Measurements from ENCODE around the gene MOCS3. TPM values are rescaled to one million over a fixed set of nuclear protein-coding genes. Genes with fewer than 3 reads are reported as not detected.

Gene MOCS3, protein sequence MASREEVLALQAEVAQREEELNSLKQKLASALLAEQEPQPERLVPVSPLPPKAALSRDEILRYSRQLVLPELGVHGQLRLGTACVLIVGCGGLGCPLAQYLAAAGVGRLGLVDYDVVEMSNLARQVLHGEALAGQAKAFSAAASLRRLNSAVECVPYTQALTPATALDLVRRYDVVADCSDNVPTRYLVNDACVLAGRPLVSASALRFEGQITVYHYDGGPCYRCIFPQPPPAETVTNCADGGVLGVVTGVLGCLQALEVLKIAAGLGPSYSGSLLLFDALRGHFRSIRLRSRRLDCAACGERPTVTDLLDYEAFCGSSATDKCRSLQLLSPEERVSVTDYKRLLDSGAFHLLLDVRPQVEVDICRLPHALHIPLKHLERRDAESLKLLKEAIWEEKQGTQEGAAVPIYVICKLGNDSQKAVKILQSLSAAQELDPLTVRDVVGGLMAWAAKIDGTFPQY
- 1 to 10 TPM; 3.7 to 4.0 TPM for total RNA-seq
- long read RNA-seq, full-length matches to known transcripts, result 29 of 29 reads
- long read RNA-seq, partial matches to known transcripts, result 0 of 29 reads
- long read RNA-seq, other reads (novel, unspliced or antisense), result 0 of 29 reads

DNA sequence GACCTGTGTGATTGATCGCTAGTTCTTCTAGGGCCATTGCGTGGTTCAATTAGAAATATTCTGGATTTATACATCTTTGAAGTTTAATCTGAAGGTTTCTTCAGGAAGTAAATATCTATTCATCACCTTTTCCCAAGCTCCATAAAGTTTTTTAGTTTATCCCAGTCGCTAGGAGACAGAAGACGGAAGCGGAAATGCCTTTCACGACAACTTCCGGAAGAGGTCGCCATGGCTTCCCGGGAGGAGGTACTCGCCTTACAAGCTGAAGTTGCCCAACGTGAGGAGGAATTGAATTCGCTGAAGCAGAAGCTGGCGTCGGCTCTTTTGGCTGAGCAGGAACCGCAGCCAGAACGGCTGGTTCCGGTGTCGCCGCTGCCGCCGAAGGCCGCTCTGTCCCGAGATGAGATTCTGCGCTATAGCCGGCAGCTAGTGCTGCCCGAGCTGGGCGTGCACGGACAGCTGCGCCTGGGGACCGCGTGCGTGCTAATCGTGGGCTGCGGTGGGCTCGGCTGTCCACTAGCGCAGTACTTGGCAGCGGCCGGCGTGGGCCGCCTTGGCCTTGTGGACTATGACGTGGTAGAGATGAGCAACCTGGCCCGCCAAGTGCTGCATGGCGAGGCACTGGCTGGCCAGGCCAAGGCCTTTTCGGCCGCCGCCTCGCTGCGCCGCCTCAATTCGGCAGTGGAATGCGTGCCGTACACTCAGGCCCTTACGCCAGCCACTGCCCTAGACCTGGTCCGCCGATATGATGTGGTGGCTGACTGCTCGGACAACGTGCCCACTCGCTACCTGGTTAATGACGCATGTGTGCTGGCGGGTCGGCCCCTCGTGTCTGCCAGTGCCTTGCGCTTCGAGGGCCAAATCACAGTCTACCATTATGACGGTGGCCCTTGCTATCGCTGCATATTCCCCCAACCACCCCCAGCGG is at the start of gene MOCS3:
Gene MOCS3, plus strand, starts transcription at position 204 of the 928 bp plus-strand sequence. Its CDS starts 25 bp downstream, at position 229.
- ATAC-seq (peak; percentile 85), DNase-seq (peak; percentile 81 to 84)
- intact Hi-C loops (cut with DNase I, micrococcal nuclease), result no loop called here

DNA sequence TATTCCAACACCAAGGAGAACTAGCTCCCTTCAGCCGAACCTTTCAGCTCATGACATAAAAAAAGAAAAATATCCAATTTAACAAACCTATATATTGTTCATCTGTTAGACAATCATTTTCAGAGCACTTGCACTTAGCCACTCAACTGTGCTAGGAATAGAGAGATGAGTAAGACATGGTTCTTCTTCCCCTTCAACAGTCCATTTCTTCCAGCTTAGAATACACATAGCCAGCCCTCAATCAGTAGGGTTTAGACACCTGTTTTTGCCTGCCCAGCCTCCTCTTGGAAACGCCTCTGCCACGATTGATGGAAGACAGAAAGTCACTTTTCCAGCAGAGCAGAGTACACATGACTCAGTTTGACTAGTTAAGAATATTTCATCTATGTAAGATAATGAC is 49.2 kb upstream of the MOCS3 start:
- ATAC-seq (no peak), DNase-seq (no peak)
- intact Hi-C loops (cut with DNase I, micrococcal nuclease), result no loop called here

DNA sequence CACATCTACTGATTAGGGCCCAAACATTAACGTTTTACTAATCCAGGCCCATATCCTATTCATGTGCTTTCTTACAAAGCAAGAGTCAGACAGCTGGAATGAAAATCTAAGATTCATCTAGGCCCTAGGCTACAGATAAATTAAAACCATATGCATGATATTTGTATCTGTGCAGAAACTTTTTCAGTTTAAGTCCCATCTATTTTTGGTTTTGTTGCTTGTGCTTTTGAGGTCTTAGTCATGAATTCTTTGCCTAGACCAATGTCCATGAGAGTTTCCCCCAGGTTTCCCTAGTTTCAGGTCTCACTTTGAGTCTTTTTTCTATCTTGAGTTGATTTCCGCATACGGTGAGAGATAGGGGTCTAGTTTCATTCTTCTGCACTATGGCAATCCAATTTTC is 47.6 kb upstream of the MOCS3 start:
- ATAC-seq (no peak), DNase-seq (no peak)
- intact Hi-C loops (cut with DNase I, micrococcal nuclease), result no loop called here

DNA sequence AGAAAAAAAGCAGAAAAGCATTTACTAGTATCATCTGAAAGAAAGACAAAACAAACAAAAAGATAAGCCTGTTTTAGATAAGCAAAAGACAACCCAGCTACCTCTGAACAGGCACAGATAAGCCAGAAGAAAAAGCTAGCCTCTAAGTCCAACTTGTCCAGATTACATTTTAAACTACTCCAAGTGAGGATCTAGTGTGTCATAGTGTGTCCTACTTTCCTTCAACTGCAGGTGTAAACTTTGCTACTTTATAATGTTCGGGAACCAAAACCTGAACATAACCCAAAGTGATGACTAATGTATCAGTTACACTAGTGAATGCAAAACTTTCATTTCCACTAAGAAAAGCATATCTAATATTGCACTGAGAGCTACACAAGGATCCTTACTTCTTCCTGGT is 46.9 kb upstream of the MOCS3 start:
- DNase-seq, result no peak
- intact Hi-C loops (cut with DNase I, micrococcal nuclease), result no loop called here
- no peak for ATAC-seq

DNA sequence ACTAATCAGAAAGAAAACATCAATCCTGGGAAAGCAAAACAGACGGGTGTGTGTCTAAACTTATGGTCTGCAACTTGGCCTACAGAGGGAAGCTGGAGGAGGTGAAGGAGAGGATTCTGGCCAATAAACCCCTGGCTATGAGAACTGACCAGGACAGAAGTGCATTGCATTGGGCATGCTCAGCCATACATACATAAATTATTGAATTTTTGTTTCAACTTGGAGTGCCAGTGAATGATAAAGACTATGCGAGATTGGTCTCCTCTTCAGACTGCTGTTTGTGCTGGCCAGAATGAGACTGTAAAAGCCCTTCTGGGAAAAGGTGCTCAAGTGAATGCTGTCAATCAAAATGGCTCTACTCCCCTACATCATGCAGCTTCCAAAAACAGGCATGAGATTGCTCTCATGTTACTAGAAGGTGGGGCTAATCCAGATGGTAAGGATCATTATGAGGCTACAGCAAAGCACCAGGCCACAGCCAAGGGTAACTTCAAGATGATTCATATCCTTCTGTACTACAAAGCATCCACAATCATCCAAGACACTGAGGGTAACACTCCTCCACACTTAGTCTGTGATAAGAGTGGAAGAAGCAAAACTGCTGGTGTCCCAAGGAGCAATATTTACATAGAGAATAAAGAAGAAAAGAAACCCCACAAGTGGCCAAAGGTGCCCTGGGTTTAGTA is 44.8 kb upstream of the MOCS3 start:
- intact Hi-C loops (cut with DNase I, micrococcal nuclease), result no loop called here
- ATAC-seq, result no peak

DNA sequence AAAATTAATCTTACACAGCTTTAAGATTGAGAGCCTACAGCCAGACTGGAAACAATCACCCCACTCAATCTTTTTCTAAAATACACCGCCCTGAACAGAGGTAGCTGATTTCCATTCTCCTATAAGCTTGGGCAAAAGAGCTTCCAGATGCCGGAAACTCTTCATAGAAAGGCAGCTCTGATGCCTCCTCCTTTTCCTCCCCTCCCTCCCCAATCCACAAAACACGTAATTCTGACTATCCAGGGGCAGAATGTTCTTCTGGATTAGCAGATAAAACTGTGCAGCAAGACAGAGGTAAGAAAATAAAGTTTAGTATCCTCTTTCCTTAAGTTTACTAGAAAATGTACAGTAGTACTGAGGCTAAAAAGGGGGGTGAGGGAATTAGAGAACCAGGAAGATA is 43.2 kb upstream of the MOCS3 start:
- ATAC-seq (peak; percentile 16), DNase-seq (no peak)
- intact Hi-C loops (cut with DNase I, micrococcal nuclease), result no loop called here

More for the DNA sequence above, 44.8 kb upstream of the MOCS3 start:
- no peak for DNase-seq

DNA sequence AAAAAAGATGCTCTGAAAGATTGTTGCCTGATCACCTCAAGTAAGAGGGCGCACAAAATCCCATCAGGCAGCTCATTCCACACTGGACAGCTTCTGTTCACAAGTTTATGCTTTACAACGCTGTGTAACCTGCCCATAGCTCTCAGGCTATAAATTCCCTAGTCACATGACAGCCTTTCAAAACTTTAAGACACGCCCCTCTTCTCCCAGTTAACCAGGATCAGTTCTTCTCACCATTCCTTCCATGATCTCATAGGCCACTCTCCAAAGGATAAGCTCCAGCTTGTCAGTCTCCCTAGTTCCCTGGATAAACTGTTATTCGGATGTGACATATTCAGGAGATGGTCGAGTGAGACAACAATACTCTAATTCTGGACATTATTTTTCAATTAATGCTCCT is 42.4 kb upstream of the MOCS3 start:
- intact Hi-C loops (cut with DNase I, micrococcal nuclease), result no loop called here
- ATAC-seq, result peak; percentile 98

DNA sequence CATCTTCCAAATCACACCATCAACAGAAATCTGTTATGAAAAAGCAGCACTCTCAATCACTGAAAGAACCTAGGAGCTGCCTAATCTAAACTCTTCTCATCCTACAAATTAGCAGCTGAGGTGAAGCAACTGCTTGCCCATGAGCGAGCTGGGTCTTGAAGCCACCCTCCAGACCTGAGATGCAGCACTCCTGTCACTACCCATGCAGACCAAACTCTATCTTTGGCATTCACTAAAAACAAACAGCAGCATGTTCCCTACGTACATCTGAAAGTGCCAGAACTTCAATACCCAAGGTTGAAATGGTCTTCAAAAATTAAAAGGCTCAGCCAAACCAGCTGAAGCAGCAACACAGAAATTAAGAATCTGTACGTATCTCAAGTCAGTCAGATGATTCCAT is 41.7 kb upstream of the MOCS3 start:
- ATAC-seq (no peak), DNase-seq (no peak)
- intact Hi-C loops (cut with DNase I, micrococcal nuclease), result no loop called here

More for the DNA sequence above, 42.4 kb upstream of the MOCS3 start:
- DNase-seq, result no peak

DNA sequence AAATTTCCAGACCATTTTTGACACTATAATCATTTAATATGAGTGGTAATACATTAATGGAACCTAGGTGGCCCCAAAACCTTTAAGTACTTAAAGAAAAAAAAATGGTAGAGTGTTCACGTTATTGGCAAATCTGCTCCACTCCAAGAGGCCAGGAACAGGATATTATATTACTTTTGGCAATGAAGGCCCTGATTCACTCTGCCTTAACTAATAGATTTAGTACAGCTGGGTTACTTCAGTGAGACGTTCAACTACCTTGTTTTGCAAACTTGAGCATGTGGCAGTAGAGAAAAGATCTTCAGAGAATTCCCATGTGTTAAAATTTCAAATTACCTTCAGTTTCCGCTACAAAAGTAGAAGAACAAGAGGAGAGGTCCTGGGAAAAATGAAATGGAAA is 40.2 kb upstream of the MOCS3 start:
- intact Hi-C loops (cut with DNase I, micrococcal nuclease), result no loop called here
- DNase-seq (no peak), ATAC-seq (no peak)

DNA sequence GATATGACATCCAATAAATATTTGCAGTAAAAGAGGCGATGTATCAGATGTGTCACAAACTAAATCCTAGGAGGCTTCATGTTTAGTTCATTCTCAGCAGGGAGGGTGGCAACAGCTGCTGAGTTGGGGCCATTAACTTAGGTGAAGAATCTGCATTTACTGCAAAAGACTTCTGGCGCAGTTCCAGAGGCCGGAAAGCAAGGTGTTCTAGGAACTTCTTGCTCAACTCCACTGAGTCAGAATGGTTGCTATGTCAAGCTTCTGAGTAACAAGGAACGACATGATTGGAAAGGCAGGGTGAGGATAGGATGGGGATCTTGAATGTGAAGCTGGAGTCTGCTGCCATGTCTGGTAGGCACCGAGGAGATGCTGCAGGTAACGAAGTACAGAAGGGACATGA is 39.1 kb upstream of the MOCS3 start:
- DNase-seq (no peak), ATAC-seq (no peak)
- intact Hi-C loops (cut with DNase I, micrococcal nuclease), result no loop called here

DNA sequence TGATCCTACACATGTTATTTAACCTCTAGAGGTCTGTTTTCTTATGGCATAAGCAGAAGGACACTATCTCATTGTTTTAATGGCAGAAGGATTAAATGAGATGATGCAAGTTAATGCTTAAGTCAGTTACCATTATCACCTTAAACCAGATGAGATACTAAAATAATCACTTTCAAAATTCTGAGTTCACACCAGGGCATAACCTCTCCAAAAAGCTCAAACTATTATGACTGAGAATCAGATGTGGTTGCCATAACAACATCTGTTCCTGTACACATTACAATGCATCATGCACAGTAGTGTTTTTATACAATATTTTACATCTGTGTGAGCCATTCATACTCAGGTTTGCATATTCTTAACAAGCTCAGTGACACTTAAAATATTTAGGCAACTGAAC is 37.6 kb upstream of the MOCS3 start:
- ATAC-seq, result no peak
- no peak for DNase-seq

DNA sequence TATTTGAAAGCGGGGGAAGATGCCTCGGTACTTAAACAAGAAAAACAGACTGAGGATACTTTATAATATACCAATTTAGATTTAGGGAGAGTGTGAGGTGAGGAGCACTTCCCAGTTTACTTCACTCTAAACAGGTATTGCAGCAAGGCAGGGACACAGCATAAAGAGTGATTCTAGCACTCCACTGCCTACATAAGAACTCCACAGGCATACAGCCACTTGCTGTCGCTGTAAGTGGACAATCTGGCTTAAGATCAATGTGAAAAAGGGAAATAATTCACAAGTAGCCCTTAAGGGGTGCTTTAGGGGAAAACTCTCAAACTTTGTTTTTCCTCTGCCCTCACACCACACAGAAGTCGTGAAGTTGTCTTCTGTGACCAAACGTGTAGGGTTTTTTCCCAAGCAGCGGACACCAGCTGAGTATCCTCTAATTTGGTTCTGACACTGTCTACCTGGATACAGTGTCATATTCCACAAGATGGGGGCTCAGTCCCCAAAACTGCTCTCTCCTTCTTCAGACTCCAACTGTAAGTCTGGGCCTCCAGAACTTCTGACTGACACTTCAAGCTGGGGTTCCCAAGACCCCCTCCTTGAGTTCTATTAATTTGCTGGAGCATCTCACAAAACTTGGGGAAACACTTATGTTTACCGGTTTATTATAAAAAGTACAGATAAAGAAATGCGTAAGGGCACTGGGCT is 36.7 kb upstream of the MOCS3 start:
- ATAC-seq (no peak), DNase-seq (no peak)
- intact Hi-C loops (cut with DNase I, micrococcal nuclease), result no loop called here

More for the DNA sequence above, 37.6 kb upstream of the MOCS3 start:
- intact Hi-C loops (cut with DNase I, micrococcal nuclease), result no loop called here

DNA sequence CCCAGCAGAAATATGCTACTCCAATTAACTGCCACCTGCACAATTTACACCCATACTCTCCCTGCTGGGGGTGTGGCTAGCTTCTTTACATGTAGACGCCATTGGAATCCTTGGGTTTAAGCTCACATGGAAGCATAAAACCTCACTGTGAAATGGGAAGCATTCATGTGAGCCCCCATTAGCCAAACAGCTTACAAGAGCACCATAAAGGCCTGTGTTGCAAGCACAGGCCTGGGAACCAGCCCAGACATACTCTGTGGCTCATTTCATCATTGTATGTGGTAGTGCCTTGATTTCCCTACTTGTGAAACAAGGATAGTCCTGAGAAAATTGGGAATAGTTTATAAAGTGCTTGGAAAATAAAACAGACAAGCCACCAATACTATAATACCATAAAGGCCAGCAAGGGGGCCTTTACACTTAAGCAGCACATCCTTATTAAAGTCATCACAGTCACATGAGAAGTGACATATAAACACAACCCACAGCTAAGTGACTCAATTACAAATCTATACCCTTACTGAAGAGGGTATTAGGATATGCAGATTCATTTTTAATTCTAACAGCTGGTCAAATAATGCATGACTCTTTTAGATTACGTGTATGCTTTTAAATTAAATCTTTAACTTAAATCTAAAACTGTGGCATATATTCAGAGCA is 34.2 kb upstream of the MOCS3 start:
- peak; percentile 34 for ATAC-seq
- intact Hi-C loops (cut with DNase I, micrococcal nuclease), result no loop called here
- DNase-seq, result no peak

DNA sequence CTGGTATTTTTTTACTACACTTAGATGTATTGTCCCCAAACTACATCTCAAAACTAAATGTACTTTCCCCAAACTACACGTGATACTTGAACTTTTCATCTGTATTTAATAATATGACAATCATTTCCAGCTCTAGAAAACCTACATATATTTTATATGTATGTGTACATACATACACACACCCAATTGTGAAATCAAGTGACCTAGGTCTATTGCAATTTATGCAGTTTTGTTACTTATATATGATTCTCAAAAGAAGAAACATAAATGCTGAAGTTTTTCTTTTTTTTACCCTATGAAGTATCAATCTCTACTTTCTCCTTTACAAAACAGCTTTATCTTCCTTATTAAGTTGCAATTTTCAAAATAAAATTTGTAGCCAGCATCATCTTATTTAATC is 32.1 kb upstream of the MOCS3 start:
- no peak for DNase-seq
- intact Hi-C loops (cut with DNase I, micrococcal nuclease), result no loop called here
- ATAC-seq, result no peak

DNA sequence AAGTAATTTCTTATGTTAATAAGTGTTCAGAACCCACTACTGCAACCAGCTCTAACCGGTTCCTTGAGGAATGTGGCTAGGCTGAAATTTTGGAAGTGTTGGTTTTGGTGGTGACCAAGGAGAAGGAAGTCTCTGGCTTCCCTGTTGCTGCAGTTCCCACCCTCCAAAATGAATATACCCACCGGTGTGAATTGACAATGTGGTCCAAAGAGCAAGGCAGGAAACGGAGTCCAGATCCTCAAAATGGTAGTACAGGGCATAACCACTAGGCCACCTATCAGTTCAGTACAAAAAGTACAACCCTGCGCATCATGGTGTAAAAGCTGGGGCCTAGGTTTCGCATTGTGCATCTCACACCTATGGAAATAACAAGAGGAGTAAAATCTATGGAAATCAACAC is 30.1 kb upstream of the MOCS3 start:
- ATAC-seq (no peak), DNase-seq (no peak)
- intact Hi-C loops (cut with DNase I, micrococcal nuclease), result no loop called here

DNA sequence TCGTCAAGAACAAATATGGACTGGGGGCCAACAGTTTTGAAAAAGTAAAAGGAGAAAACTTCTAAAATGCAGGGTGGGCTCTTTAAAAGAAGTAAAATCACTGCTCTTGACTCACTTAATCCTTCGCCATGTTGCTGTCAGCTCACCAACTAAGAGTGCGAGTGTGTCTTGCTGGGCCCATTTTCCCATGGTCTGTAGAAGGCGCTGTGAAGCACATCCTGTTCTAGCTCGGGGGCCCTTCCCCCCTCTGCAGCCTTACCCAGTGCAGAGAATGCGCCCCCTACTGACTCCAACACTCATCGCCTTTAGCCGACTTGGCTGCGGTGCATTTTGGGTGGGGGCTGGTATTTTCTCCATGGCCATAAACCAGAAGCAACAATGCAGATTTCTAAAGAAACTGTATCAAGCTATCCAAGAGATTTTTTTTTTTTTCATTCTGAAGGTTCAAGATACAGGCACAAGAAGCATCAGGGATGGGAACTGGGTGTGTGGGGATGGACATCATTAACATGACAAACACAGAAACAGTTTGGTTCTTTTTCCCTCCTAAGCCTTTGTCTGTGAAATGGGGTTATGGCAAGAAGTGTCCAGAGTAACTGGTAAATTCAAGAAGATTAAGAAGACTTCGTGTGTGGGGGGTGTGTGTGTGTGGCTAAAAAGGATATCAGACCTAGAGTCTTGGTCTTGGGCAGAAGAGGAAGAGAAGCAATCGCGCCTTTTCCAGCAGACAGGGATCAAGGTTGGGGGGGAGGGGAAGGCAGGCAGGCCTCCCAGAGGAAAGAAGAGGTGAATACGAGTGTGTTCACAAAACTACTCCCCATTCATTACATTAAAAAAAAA is 29.1 kb upstream of the MOCS3 start:
- peak; percentile 68 for ATAC-seq
- intact Hi-C loops (cut with DNase I, micrococcal nuclease), result loop anchor here in 1 of 2 donors (5.0 kb wide), 1 partner anchor 137 kb away; no protein-coding TSS in a partner anchor
- peak; percentile 94 to 95 for DNase-seq

Data from left colon (tissue), 2 donors.